ENCODE results near the gene WASF1.
"Not testable (repeated sequence)": the region's sequence is repeated elsewhere in the genome, so short reads cannot be mapped to it uniquely, and the experiment has no call there.

Gene WASF1

GRCh38 chr6:110173506-110174132 is 5.9 kb downstream of the WASF1 start:
- no peak for DNase-seq (ENCODE audit: low read depth in 2 of 2)

DNA sequence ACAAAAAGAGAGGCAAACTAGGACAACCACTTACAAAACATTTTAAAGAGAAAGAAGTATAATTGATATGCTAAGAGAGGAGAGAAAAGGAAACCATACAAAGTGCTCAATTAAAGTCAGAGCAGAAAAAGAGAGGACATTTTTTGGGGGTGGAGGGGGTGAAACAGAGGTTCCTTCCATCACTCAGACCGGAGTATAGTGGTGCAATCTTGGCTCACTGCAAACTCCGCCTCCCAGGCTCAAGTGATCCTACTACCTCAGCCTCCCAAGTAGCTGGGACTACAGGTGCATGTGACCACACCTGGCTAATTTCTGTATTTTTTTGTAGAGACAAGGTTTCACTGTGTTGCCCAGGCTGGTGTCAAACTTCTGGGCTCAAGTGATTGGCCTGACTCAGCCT is 9.4 kb downstream of the WASF1 start:
- no peak for DNase-seq (ENCODE audit: low read depth in 2 of 2)

DNA sequence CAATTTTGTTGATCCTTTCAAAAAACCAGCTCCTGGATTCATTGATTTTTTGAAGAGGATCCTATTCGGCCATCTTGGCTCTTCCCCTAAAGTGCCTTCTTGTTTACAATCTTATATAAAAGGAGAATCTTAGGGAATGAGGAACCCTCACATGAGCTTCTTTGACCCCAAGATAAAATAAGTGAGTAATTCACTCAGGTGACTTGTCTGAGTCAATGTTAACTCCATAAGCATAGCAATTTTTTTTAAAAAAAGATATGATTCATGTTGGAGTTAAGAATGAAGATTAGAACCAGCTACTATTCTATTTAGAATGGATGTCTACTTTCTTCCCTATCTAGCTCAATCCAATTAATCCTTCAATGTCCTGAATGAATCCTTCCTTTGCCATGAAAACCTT is 21.0 kb downstream of the WASF1 start:
- no peak for DNase-seq (ENCODE audit: low read depth in 2 of 2)

DNA sequence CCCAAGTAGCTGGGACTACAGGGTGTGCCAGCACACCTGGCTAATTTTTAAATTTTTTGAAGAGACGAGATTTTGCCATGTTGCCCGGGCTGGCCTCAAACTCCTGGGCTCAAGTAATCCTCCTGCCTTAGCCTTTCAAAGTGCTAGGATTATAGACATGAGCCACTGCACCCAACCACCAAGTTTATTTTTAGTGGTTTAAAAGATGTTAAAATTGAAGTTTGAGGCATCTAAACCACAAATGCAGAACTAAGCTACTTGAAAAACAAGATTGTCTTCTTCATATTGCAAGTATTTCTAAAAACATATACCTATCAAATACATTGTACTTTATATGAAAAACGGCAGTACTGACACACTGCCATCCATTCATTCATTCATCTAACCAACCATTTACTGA is 31.6 kb downstream of the WASF1 start:
- DNase-seq (ENCODE audit: low read depth in 2 of 2): no peak

- DNase-seq (ENCODE audit: low read depth in 2 of 2): no peak
These were observed 38.8 kb downstream of the WASF1 start for GRCh38 chr6:110140650-110141049.

- DNase-seq (ENCODE audit: low read depth in 2 of 2): no peak
These were observed 40.4 kb downstream of the WASF1 start for GRCh38 chr6:110139052-110139451.

GRCh38 chr6:110137924-110138887 is 41.3 kb downstream of the WASF1 start:
- no peak for DNase-seq (ENCODE audit: low read depth in 2 of 2)

GRCh38 chr6:110130362-110130761 is 49.1 kb downstream of the WASF1 start:
- DNase-seq (ENCODE audit: low read depth in 2 of 2): no peak

- DNase-seq (ENCODE audit: low read depth in 2 of 2): no peak
These were observed 51.1 kb downstream of the WASF1 start for GRCh38 chr6:110128418-110128817.

- DNase-seq (ENCODE audit: low read depth in 2 of 2): no peak
These were observed 54.1 kb downstream of the WASF1 start for GRCh38 chr6:110125361-110125760.

DNA sequence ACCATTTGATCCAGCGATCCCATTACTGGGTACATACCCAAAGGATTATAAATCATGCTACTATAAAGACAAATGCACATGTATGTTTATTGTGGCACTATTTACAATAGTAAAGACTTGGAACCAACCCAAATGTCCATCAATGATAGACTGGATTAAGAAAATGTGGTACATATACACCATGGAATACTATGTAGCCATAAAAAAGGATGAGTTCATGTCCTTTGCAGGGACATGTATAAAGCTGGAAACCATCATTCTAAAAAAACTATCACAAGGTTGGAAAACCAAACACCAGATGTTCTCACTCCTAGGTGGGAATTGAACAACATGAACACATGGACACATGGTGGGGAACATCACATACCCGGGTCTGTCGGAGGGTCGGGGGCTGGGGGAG is 57.8 kb downstream of the WASF1 start:
- DNase-seq (ENCODE audit: low read depth in 2 of 2): not testable (repeated sequence)

GRCh38 chr6:110116258-110116657 is 63.2 kb downstream of the WASF1 start:
- no peak for DNase-seq (ENCODE audit: low read depth in 2 of 2)

DNA sequence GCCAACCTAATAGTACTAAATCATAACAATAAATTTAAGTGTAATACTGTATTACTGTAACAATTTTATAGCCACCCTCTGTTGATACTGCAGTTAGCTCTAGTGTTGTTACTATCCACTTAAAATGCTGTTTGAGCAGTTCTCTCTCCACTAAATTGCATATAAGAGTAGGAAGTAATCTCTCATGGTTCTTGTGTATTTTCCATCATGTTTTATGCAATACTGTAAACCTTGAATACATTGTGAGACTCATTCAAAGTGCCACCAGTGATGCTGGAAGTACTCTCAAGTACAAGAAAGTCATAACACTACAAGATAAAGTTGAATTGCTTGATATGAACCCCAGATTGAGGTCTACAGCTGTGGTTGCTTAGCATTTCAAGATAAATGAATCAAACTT is 65.5 kb downstream of the WASF1 start:
- DNase-seq (ENCODE audit: low read depth in 2 of 2): no peak

GRCh38 chr6:110105296-110105695 is 74.2 kb downstream of the WASF1 start:
- no peak for DNase-seq (ENCODE audit: low read depth in 2 of 2)

GRCh38 chr6:110103260-110103659 is 76.2 kb downstream of the WASF1 start:
- DNase-seq (ENCODE audit: low read depth in 2 of 2): no peak

- DNase-seq (ENCODE audit: low read depth in 2 of 2): no peak
These were observed 77.1 kb downstream of the WASF1 start for GRCh38 chr6:110102411-110102810.

DNA sequence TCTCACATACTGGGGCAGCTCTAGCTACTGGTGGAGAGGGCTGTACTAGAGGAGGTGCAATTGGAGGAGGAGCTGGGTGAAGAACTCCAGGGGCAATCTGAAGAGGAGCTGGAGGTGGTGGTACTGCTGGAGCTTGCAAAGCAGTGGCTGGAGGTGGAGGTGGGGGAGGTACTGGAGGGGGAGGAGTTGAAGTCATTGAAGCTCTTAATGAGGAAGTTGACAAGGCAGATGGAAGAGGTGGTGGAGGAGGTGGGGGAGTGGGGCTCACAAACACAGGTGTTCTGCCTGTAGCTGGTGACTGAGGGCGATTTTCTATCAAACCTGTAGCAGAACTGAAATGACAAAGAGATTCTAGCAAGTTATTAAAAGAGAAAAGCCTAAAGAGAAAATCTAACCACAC is 77.6 kb downstream of the WASF1 start:
- DNase-seq (ENCODE audit: low read depth in 2 of 2): no peak

GRCh38 chr6:110098511-110099116 is 80.9 kb downstream of the WASF1 start:
- DNase-seq (ENCODE audit: low read depth in 2 of 2): no peak

GRCh38 chr6:110097443-110097842 is 82.0 kb downstream of the WASF1 start:
- DNase-seq (ENCODE audit: low read depth in 2 of 2): no peak

DNA sequence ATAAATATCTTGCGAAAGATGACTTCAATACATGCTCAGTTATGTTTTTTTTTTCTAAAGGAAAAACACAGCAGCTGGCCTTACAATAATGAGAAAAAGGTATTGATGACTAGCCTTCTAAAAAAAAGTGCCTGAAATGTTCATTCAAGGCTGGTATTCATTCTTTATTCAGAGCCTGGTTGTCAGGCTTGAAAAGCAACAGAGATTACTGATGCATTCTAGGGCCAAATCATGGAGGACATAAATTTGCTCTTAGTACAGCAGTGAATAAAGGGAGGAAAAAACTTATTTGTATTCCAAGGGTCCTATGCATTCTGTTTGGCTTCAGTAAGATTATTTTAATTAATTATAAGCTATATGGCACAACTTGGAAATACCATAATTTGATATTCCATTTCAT is 83.5 kb downstream of the WASF1 start:
- DNase-seq (ENCODE audit: low read depth in 2 of 2): no peak

- no peak for DNase-seq (ENCODE audit: low read depth in 2 of 2)
These were observed 84.4 kb downstream of the WASF1 start for GRCh38 chr6:110095101-110095500.

GRCh38 chr6:110093981-110094380 is 85.5 kb downstream of the WASF1 start:
- DNase-seq (ENCODE audit: low read depth in 2 of 2): no peak

GRCh38 chr6:110090876-110091275 is 88.6 kb downstream of the WASF1 start:
- no peak for DNase-seq (ENCODE audit: low read depth in 2 of 2)
